ENCODE measurements around the gene LINC01488.

LINC01488 gene

GRCh38 chr11:69463995-69464960 lies 17.2 kb upstream of the LINC01488 start:
- DNase-seq = no peak

GRCh38 chr11:69465236-69466000 lies 16.0 kb upstream of the LINC01488 start:
- no peak for DNase-seq

GRCh38 chr11:69466039-69466438 lies 15.4 kb upstream of the LINC01488 start:
- DNase-seq = no peak

- no peak for DNase-seq
These were observed 14.3 kb upstream of the LINC01488 start for GRCh38 chr11:69467196-69467595.

- DNase-seq = no peak
These were observed 13.8 kb upstream of the LINC01488 start for GRCh38 chr11:69467646-69468045.

GRCh38 chr11:69468221-69468620 lies 13.2 kb upstream of the LINC01488 start:
- no peak for DNase-seq

GRCh38 chr11:69468911-69469885 lies 12.3 kb upstream of the LINC01488 start:
- no peak for DNase-seq

GRCh38 chr11:69470301-69470700 lies 11.2 kb upstream of the LINC01488 start:
- DNase-seq = no peak

GRCh38 chr11:69470793-69471728 lies 10.4 kb upstream of the LINC01488 start:
- DNase-seq = no peak

GRCh38 chr11:69471729-69472540 lies 9.5 kb upstream of the LINC01488 start:
- DNase-seq = no peak

GRCh38 chr11:69472541-69473275 lies 8.8 kb upstream of the LINC01488 start:
- no peak for DNase-seq

GRCh38 chr11:69473276-69473845 lies 8.1 kb upstream of the LINC01488 start:
- no peak for DNase-seq

- no peak for DNase-seq
These were observed 6.7 kb upstream of the LINC01488 start for GRCh38 chr11:69474736-69475135.

GRCh38 chr11:69475141-69475865 lies 6.2 kb upstream of the LINC01488 start:
- DNase-seq = no peak

GRCh38 chr11:69475866-69476471 lies 5.5 kb upstream of the LINC01488 start:
- no peak for DNase-seq

- DNase-seq = no peak
These were observed 4.9 kb upstream of the LINC01488 start for GRCh38 chr11:69476509-69476961.

- DNase-seq = no peak
These were observed 4.4 kb upstream of the LINC01488 start for GRCh38 chr11:69477086-69477485.

- DNase-seq = no peak
These were observed 1.7 kb upstream of the LINC01488 start for GRCh38 chr11:69479591-69480271.
